Spleen (tissue), 11 donors: Measurements from ENCODE around the gene FTO. TPM values are rescaled to one million over a fixed set of nuclear protein-coding genes. Genes with fewer than 3 reads are reported as not detected.

Experiments
- DNase-seq: peaks from one replicate; pipeline ENCODE4 v3.0.0-alpha.2; 2020
- H3K27ac ChIP-seq, 8 donors: fragments of 200-600 bp; sonication (generic) in 7 of 8; 1 replicate in 4 of 8; 2 replicates in 4 of 8; pipeline versions ENCODE4 v1.5.0 to v1.8.0; 2016 to 2021; ENCODE audit warnings: inconsistent platforms in 4 of 8, mild to moderate bottlenecking in 4 of 8, moderate library complexity in 1 of 8
- H3K27me3 ChIP-seq, 7 donors: fragments of 200-600 bp; sonication (generic) in 6 of 7; replicated peaks in 1 of 7; 1 replicate in 4 of 7; 2 replicates in 3 of 7; pipeline versions ENCODE4 v1.5.0 to v1.8.0; 2016 to 2021; ENCODE audit warnings: inconsistent platforms in 3 of 7, mild to moderate bottlenecking in 1 of 7
- H3K36me3 ChIP-seq, 6 donors: fragments of 200-600 bp; sonication (generic) in 5 of 6; 1 replicate in 4 of 6; 2 replicates in 2 of 6; pipeline versions ENCODE4 v1.5.0 to v1.8.0; 2016 to 2021; ENCODE audit warnings: inconsistent platforms in 2 of 6
- H3K4me1 ChIP-seq, 6 donors: fragments of 200-600 bp; sonication (generic) in 5 of 6; 1 replicate in 3 of 6; 2 replicates in 3 of 6; pipeline versions ENCODE4 v1.5.0 to v1.8.0; 2016 to 2021; ENCODE audit warnings: inconsistent platforms in 3 of 6
- H3K4me3 ChIP-seq, 8 donors: fragments of 200-600 bp; sonication (generic) in 7 of 8; 1 replicate in 4 of 8; 2 replicates in 4 of 8; pipeline versions ENCODE4 v1.5.0 to v1.8.0; 2016 to 2021; ENCODE audit warnings: inconsistent platforms in 4 of 8, mild to moderate bottlenecking in 4 of 8, moderate library complexity in 2 of 8
- H3K9me3 ChIP-seq, 8 donors: fragments of 200-600 bp; sonication (generic) in 7 of 8; 1 replicate in 4 of 8; 2 replicates in 4 of 8; pipeline versions ENCODE4 v1.5.0 to v1.8.0; 2016 to 2021; ENCODE audit warnings: inconsistent platforms in 4 of 8
- POLR2A ChIP-seq, 3 donors: fragments of 450-650 bp; IDR thresholded peaks; one replicate each; pipeline ENCODE4 v1.5.1; 2017; ENCODE audit warnings: antibody characterized with exemption in 3 of 3, mild to moderate bottlenecking in 1 of 3
- POLR2AphosphoS5 ChIP-seq, 3 donors: sonication (generic); formaldehyde crosslinking; IDR thresholded peaks; one replicate each; pipeline ENCODE4 v1.5.1; 2017; ENCODE audit warnings: antibody characterized with exemption in 3 of 3
- WGBS, 5 donors: extraction: QIAGEN DNeasy Blood & Tissue Kit in 3 of 5; methylation state at CpG; one replicate each; pipeline versions ENCODE4 v1.1.5 to v1.1.7; 2013 to 2018; 5-methylcytosine and 5-hydroxymethylcytosine counted together
- intact Hi-C: fragments of 100-400 bp; cut with DNase I; formaldehyde crosslinking; loops from one replicate; pipeline ENCODE4 v1.15.0; 2023; ENCODE audit warnings: low total_unique reads
- polyA plus RNA-seq, 3 donors: library from polyadenylated mRNA; stranded (reverse); fragments of 200-250 nt; gene quantifications; one replicate each; pipeline ENCODE4 v1.2.1, GENCODE V29; 2013
- total RNA-seq, 7 donors: library from RNA; depleted of rRNA in 3 of 7; stranded (reverse); fragments of >200 nt in 3 of 7; fragmentation: NEBNext Ultra II Directional in 4 of 7; extraction: Animal tissue kit (Norgen Biotek cat#: 25700) in 4 of 7; gene quantifications; one replicate each; pipeline versions ENCODE4 v1.1.0 to v1.2.1, GENCODE V29; 2016 to 2021
- TF ChIP-seq, protein P1 (sequence below), 11 experiments: fragments of 200-600 bp in 7 of 11; fragments of 450-650 bp in 4 of 11; sonication (generic) in 4 of 11; IDR thresholded peaks in 8 of 11; conservative IDR thresholded peaks in 3 of 11; 1 replicate in 7 of 11; 2 replicates in 4 of 11; pipeline versions ENCODE4 v1.4.0 to v1.8.0; 2016 to 2021; ENCODE audit warnings: antibody characterized with exemption in 11 of 11, inconsistent platforms in 4 of 11, mild to moderate bottlenecking in 1 of 11
- donor health status: healthy with polysubstance abuse.
- donor health status: DM: no; HTN: no; CAD: no; lungs with moderate emphysema.
- donor health status: DM: no; HTN: no; CAD: no.
- donor health status: Bipolar disorder and iron deficiency.
- donor health status: healthy.
- donor health status: DM: no; HTN: no; CAD: no.
- donor health status: DM: yes; HTN: yes; CAD: no.

Gene FTO
- total and polyA plus RNA-seq, 10 donors = 6.8 to 89.8 (median 68.4) TPM

DNA sequence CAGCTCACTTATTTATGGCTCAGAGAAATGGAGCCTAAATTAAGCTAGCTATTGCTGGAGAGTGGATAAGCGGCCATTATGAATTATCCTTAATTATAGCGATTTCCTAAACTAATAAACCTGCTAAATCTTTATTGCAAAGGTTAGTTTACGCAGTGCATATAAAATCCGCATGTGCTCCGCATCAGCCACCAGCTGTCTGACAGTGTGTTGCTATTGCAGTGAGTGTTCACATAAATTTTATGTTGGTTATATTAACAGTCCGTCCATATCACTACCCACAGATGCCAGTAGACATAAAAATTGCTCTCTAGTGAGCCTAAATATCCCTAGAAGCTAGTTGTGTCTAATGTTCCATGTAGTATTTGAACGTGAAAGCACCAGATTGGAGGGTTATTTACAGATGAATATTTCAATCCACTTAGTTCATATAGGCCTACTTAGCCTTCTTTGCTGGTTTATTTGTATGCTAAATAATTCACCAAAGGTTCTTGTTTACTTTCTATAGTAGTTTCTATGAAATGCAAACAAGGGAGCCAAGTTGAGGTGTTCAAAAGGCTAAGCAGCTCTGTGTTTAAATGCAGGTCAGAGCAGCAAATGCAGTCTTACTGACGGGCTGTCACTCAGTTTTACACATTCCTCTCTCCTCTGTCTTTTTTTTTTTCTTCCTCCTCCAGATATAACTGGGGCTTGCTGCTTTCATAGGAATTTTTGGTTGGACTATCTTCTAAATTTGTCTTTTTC is 363.5 kb downstream of the FTO start:
- 91 to 98% (median 94%) methylated on average over 8 of the region's 8 CpGs for WGBS, 5 donors
- TF ChIP-seq POLR2A (IDR thresholded peaks at IDR 0.05) (no peak), POLR2AphosphoS5 (IDR thresholded peaks at IDR 0.05) (no peak)
- TF ChIP-seq, protein P1, sequence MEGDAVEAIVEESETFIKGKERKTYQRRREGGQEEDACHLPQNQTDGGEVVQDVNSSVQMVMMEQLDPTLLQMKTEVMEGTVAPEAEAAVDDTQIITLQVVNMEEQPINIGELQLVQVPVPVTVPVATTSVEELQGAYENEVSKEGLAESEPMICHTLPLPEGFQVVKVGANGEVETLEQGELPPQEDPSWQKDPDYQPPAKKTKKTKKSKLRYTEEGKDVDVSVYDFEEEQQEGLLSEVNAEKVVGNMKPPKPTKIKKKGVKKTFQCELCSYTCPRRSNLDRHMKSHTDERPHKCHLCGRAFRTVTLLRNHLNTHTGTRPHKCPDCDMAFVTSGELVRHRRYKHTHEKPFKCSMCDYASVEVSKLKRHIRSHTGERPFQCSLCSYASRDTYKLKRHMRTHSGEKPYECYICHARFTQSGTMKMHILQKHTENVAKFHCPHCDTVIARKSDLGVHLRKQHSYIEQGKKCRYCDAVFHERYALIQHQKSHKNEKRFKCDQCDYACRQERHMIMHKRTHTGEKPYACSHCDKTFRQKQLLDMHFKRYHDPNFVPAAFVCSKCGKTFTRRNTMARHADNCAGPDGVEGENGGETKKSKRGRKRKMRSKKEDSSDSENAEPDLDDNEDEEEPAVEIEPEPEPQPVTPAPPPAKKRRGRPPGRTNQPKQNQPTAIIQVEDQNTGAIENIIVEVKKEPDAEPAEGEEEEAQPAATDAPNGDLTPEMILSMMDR (IDR thresholded peaks at IDR 0.05 in 8 of 11, conservative IDR thresholded peaks at IDR 0.05 in 3 of 11) = no peak

DNA sequence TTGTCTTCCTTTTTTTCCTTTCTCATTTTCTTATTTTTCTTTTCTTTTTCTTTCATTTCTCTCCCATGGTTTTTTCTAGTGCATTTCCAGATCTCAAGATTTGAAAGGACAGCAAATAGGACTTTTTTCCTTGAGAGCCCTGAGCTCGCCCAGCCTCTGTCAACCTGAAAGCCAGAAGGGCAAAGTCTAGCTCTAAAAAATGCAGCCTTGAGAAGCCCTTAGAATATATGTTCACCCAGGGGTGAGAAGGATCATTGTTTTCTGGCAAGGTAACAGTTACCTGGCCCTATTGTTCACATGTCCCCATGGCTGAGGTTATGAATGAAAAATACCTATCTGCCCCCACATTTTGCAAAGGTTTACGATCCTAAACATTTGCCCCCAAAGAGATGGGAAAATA is 364.3 kb downstream of the FTO start:
- intact Hi-C loops = no loop called here
- Histone ChIP-seq H3K36me3 (peaks cover 0 to 6% (median 0%) of the 10 kb centered on the region in 6 donors), H3K4me1 (no peaks in the 10 kb centered on the region), H3K9me3 (no peaks in the 10 kb centered on the region), H3K27me3 (no peaks in the 10 kb centered on the region), H3K4me3 (no peak overlapping the region), H3K27ac (no peak overlapping the region)
- no peak for TF ChIP-seq POLR2AphosphoS5 (IDR thresholded peaks at IDR 0.05)
- TF ChIP-seq, protein P1 (IDR thresholded peaks at IDR 0.05 in 8 of 11, conservative IDR thresholded peaks at IDR 0.05 in 3 of 11) = no peak
- no peak for TF ChIP-seq POLR2A (IDR thresholded peaks at IDR 0.05)
- no peak for DNase-seq
- 69 to 95% (median 94%) methylated on average over 2 of the region's 2 CpGs for WGBS, 5 donors

More for the DNA sequence above, 363.5 kb downstream of the FTO start:
- no peak for DNase-seq
- H3K4me3 ChIP-seq = no peak overlapping the region
- H3K9me3 ChIP-seq = no peaks in the 10 kb centered on the region
- H3K27ac ChIP-seq = no peak overlapping the region
- H3K4me1 ChIP-seq = no peaks in the 10 kb centered on the region
- intact Hi-C loops = no loop called here
- H3K36me3 ChIP-seq = peaks cover 0 to 6% (median 0%) of the 10 kb centered on the region in 6 donors
- H3K27me3 ChIP-seq = no peaks in the 10 kb centered on the region

GRCh38 chr16:54069601-54070239 is 365.8 kb downstream of the FTO start:
- TF ChIP-seq POLR2A (IDR thresholded peaks at IDR 0.05) = no peak
- TF ChIP-seq POLR2AphosphoS5 (IDR thresholded peaks at IDR 0.05) = no peak
- TF ChIP-seq, protein P1 (IDR thresholded peaks at IDR 0.05 in 8 of 11, conservative IDR thresholded peaks at IDR 0.05 in 3 of 11) = no peak
- Histone ChIP-seq H3K9me3 (no peaks in the 10 kb centered on the region), H3K4me3 (no peak overlapping the region), H3K27me3 (no peaks in the 10 kb centered on the region), H3K27ac (no peak overlapping the region), H3K4me1 (no peaks in the 10 kb centered on the region), H3K36me3 (peaks cover 0 to 6% (median 0%) of the 10 kb centered on the region in 6 donors)
- intact Hi-C loops = no loop called here
- DNase-seq = no peak
- 85 to 98% (median 94%) methylated on average over 3 of the region's 3 CpGs for WGBS, 5 donors

- H3K27ac ChIP-seq = no peak overlapping the region
- no peaks in the 10 kb centered on the region for H3K9me3 ChIP-seq
- H3K27me3 ChIP-seq = no peaks in the 10 kb centered on the region
- no peak for TF ChIP-seq POLR2A (IDR thresholded peaks at IDR 0.05)
- TF ChIP-seq, protein P1 (IDR thresholded peaks at IDR 0.05 in 8 of 11, conservative IDR thresholded peaks at IDR 0.05 in 3 of 11) = no peak
- TF ChIP-seq POLR2AphosphoS5 (IDR thresholded peaks at IDR 0.05) = no peak
- 91 to 96% (median 96%) methylated on average over 2 of the region's 2 CpGs for WGBS, 5 donors
- H3K36me3 ChIP-seq = peaks cover 0 to 6% (median 0%) of the 10 kb centered on the region in 6 donors
- DNase-seq = no peak
- H3K4me1 ChIP-seq = no peaks in the 10 kb centered on the region
- no peak overlapping the region for H3K4me3 ChIP-seq
- intact Hi-C loops = no loop called here
Measured at GRCh38 chr16:54070789-54071343, 366.9 kb downstream of the FTO start.
